H9 (cell line): ENCODE data around the gene SPDYE1. TPM values are rescaled to one million over a fixed set of nuclear protein-coding genes. Genes with fewer than 3 reads are reported as not detected.
"Not testable (repeated sequence)": the region's sequence is repeated elsewhere in the genome, so short reads cannot be mapped to it uniquely, and the experiment has no call there.

Source experiments
- DNase-seq: peaks from one replicate; pipeline ENCODE4 v3.0.0-alpha.2; 2017
- H2AFZ ChIP-seq: one replicate; pipeline ENCODE4 v1.6.1; 2013; ENCODE audit warnings: mild to moderate bottlenecking, low read length, control low read depth, moderate library complexity
- H2AK5ac ChIP-seq: 2 replicates; pipeline ENCODE4 v1.6.1; 2013; ENCODE audit warnings: low read length, control low read depth, mixed read lengths; ENCODE audit not compliant: insufficient read length
- H2BK120ac ChIP-seq: one replicate; pipeline ENCODE4 v1.6.1; 2013; ENCODE audit warnings: low read depth, mild to moderate bottlenecking, low read length, control low read depth, inconsistent platforms; ENCODE audit not compliant: poor library complexity, severe bottlenecking
- H2BK12ac ChIP-seq: 2 replicates; pipeline ENCODE4 v1.6.1; 2013; ENCODE audit warnings: low read length, control low read depth, mixed read lengths, low read depth; ENCODE audit not compliant: insufficient read length
- H2BK15ac ChIP-seq: 2 replicates; pipeline ENCODE4 v1.6.1; 2013; ENCODE audit warnings: low read depth, low read length, control low read depth
- H2BK20ac ChIP-seq: one replicate; pipeline ENCODE4 v1.6.1; 2013; ENCODE audit warnings: low read depth, mild to moderate bottlenecking, low read length, control low read depth, inconsistent platforms; ENCODE audit not compliant: poor library complexity, severe bottlenecking
- H2BK5ac ChIP-seq: 2 replicates; pipeline ENCODE4 v1.6.1; 2013; ENCODE audit warnings: low read length, control low read depth, mixed read lengths; ENCODE audit not compliant: insufficient read length
- H3K14ac ChIP-seq: 2 replicates; pipeline ENCODE4 v1.6.1; 2013; ENCODE audit warnings: low read length, control low read depth; ENCODE audit not compliant: insufficient read depth
- H3K18ac ChIP-seq: 2 replicates; pipeline ENCODE4 v1.6.1; 2013; ENCODE audit warnings: low read depth, mild to moderate bottlenecking, mixed read lengths, low read length, control low read depth; ENCODE audit not compliant: insufficient read length
- H3K23ac ChIP-seq: 2 replicates; pipeline ENCODE4 v1.6.1; 2013; ENCODE audit warnings: low read length, control low read depth, mixed read lengths, low read depth; ENCODE audit not compliant: insufficient read length
- H3K23me2 ChIP-seq: 2 replicates; pipeline ENCODE4 v1.6.1; 2013; ENCODE audit warnings: low read depth, mild to moderate bottlenecking, mixed read lengths, low read length, control low read depth; ENCODE audit not compliant: insufficient read length, poor library complexity, severe bottlenecking
- H3K27ac ChIP-seq: 2 replicates; pipeline ENCODE4 v1.5.1; 2013; ENCODE audit warnings: low read length, control low read depth, mixed read lengths, low read depth; ENCODE audit not compliant: insufficient read length
- H3K27me3 ChIP-seq: 2 replicates; pipeline ENCODE4 v1.6.1; 2013; ENCODE audit warnings: low read length, control low read depth, inconsistent platforms; ENCODE audit not compliant: insufficient read depth
- H3K4ac ChIP-seq: 2 replicates; pipeline ENCODE4 v1.6.1; 2013; ENCODE audit warnings: low read depth, mild to moderate bottlenecking, control low read depth, inconsistent platforms, low read length, moderate library complexity
- H3K4me1 ChIP-seq: 2 replicates; pipeline ENCODE4 v1.6.1; 2013; ENCODE audit warnings: low read length, control low read depth, inconsistent platforms; ENCODE audit not compliant: insufficient read depth
- H3K4me2 ChIP-seq: 2 replicates; pipeline ENCODE4 v1.6.1; 2013; ENCODE audit warnings: low read length, control low read depth, mixed read lengths; ENCODE audit not compliant: insufficient read length, insufficient read depth
- H3K56ac ChIP-seq: 2 replicates; pipeline ENCODE4 v1.6.1; 2013; ENCODE audit warnings: low read depth, mild to moderate bottlenecking, mixed read lengths, low read length, control low read depth; ENCODE audit not compliant: insufficient read length
- H3K79me1 ChIP-seq: 2 replicates; pipeline ENCODE4 v1.6.1; 2013; ENCODE audit warnings: low read depth, mild to moderate bottlenecking, moderate library complexity, low read length, control low read depth, inconsistent platforms; ENCODE audit not compliant: insufficient read depth, poor library complexity, severe bottlenecking
- H3K79me2 ChIP-seq: 2 replicates; pipeline ENCODE4 v1.6.1; 2013; ENCODE audit warnings: low read length, control low read depth, inconsistent platforms; ENCODE audit not compliant: insufficient read depth
- H3K9ac ChIP-seq: 2 replicates; pipeline ENCODE4 v1.6.1; 2013; ENCODE audit warnings: low read length, control low read depth, mixed read lengths; ENCODE audit not compliant: insufficient read length; ENCODE audit errors: extremely low read depth
- H3K9me3 ChIP-seq: one replicate; pipeline ENCODE4 v1.6.1; 2013; ENCODE audit warnings: low read depth, low read length, inconsistent platforms; ENCODE audit not compliant: control insufficient read depth
- H3T11ph ChIP-seq: one replicate; pipeline ENCODE4 v1.6.1; 2013; ENCODE audit warnings: mild to moderate bottlenecking, low read length, control low read depth, inconsistent platforms
- H4K20me1 ChIP-seq: one replicate; pipeline ENCODE4 v1.6.1; 2013; ENCODE audit not compliant: control insufficient read depth, insufficient read length, insufficient read depth
- H4K5ac ChIP-seq: 2 replicates; pipeline ENCODE4 v1.6.1; 2013; ENCODE audit warnings: low read depth, mild to moderate bottlenecking, mixed read lengths, low read length, control low read depth; ENCODE audit not compliant: insufficient read length
- H4K8ac ChIP-seq: replicated peaks from 2 replicates; pipeline ENCODE4 v1.6.1; 2013; ENCODE audit warnings: low read length, control low read depth, mixed read lengths, low read depth; ENCODE audit not compliant: insufficient read length
- H4K91ac ChIP-seq: 2 replicates; pipeline ENCODE4 v1.6.1; 2013; ENCODE audit warnings: low read depth, mild to moderate bottlenecking, moderate library complexity, mixed read lengths, low read length, control low read depth; ENCODE audit not compliant: insufficient read length
- H3K27ac Mint-ChIP-seq, 3 experiments: 2 replicates in 2 of 3; 3 replicates in 1 of 3; pipeline ENCODE4 v1.8.0; 2020 to 2021; ENCODE audit warnings: mixed read lengths in 3 of 3, mild to moderate bottlenecking in 1 of 3, moderate library complexity in 1 of 3
- H3K27me3 Mint-ChIP-seq: 2 replicates; pipeline ENCODE4 v1.8.0; 2021; ENCODE audit warnings: low read depth, mild to moderate bottlenecking, moderate library complexity, mixed read lengths
- H3K36me3 Mint-ChIP-seq, 3 experiments: 2 replicates in 2 of 3; 3 replicates in 1 of 3; pipeline ENCODE4 v1.8.0; 2020 to 2021; ENCODE audit warnings: low read depth in 3 of 3, mixed read lengths in 3 of 3; ENCODE audit not compliant: insufficient read depth in 1 of 3
- H3K4me1 Mint-ChIP-seq, 2 experiments: 2 replicates each; pipeline ENCODE4 v1.8.0; 2020; ENCODE audit warnings: mixed read lengths in 2 of 2
- H3K4me3 Mint-ChIP-seq, 2 experiments: 2 replicates in 1 of 2; 3 replicates in 1 of 2; pipeline ENCODE4 v1.8.0; 2020 to 2021; ENCODE audit warnings: mild to moderate bottlenecking in 2 of 2, mixed read lengths in 2 of 2, moderate library complexity in 1 of 2
- H3K9me3 Mint-ChIP-seq, 2 experiments: 2 replicates in 1 of 2; 3 replicates in 1 of 2; pipeline ENCODE4 v1.8.0; 2020; ENCODE audit warnings: mild to moderate bottlenecking in 2 of 2, mixed read lengths in 2 of 2, moderate library complexity in 1 of 2
- WGBS: extraction: QIAGEN DNeasy Blood & Tissue Kit; methylation state at CpG from one replicate; pipeline ENCODE4 v1.1.7; 2013; ENCODE audit warnings: missing lambda C conversion rate, low lambda C conversion rate, mixed read lengths; ENCODE audit not compliant: insufficient read length; ENCODE audit errors: extremely low coverage; 5-methylcytosine and 5-hydroxymethylcytosine counted together
- total RNA-seq: library from RNA; stranded (reverse); gene quantifications from 2 replicates; pipeline ENCODE4 v1.2.1, GENCODE V29; 2021

The SPDYE1 gene
- total RNA-seq, 1 experiment from 2014 or later = not detected

- not testable (repeated sequence) for H3K18ac ChIP-seq, H2AK5ac ChIP-seq, H3K27me3 ChIP-seq, H3K27me3 Mint-ChIP-seq, H2BK5ac ChIP-seq, H3K4me2 ChIP-seq, H3T11ph ChIP-seq, H3K56ac ChIP-seq, H3K36me3 Mint-ChIP-seq, DNase-seq, H2AFZ ChIP-seq, H2BK20ac ChIP-seq, H3K23me2 ChIP-seq, H4K8ac ChIP-seq, H4K20me1 ChIP-seq, H3K23ac ChIP-seq, H2BK15ac ChIP-seq, H3K27ac Mint-ChIP-seq, H3K4me1 Mint-ChIP-seq, H2BK12ac ChIP-seq, H3K4me1 ChIP-seq, H3K9me3 ChIP-seq, H3K79me2 ChIP-seq, H3K14ac ChIP-seq, H3K27ac ChIP-seq, H3K9me3 Mint-ChIP-seq, H3K79me1 ChIP-seq, H2BK120ac ChIP-seq, H4K91ac ChIP-seq, H3K4ac ChIP-seq, H4K5ac ChIP-seq, H3K4me3 Mint-ChIP-seq, H3K9ac ChIP-seq
- WGBS = no CpG with 5 or more reads among the region's 5 CpGs
Measured at GRCh38 chr7:43970698-43971097, 27.0 kb upstream of the SPDYE1 start.

- H2BK5ac ChIP-seq, H2BK12ac ChIP-seq, H3K9ac ChIP-seq, H4K20me1 ChIP-seq, H3K36me3 Mint-ChIP-seq, H3K4me1 ChIP-seq, H3K56ac ChIP-seq, H3K27ac Mint-ChIP-seq, H3K23ac ChIP-seq, H3T11ph ChIP-seq, H4K5ac ChIP-seq, H3K27me3 Mint-ChIP-seq, H4K91ac ChIP-seq, H3K79me1 ChIP-seq, DNase-seq, H3K27ac ChIP-seq, H3K27me3 ChIP-seq, H2BK120ac ChIP-seq, H2AK5ac ChIP-seq, H3K79me2 ChIP-seq, H3K9me3 ChIP-seq, H3K4me1 Mint-ChIP-seq, H3K9me3 Mint-ChIP-seq, H3K4me2 ChIP-seq, H3K4ac ChIP-seq, H2BK15ac ChIP-seq, H3K23me2 ChIP-seq, H3K18ac ChIP-seq, H4K8ac ChIP-seq, H3K14ac ChIP-seq, H2BK20ac ChIP-seq, H3K4me3 Mint-ChIP-seq, H2AFZ ChIP-seq: not testable (repeated sequence)
- WGBS = no CpG with 5 or more reads among the region's 8 CpGs
Measured at GRCh38 chr7:43974033-43974573, 23.6 kb upstream of the SPDYE1 start.
